ENCODE results near the gene RAB3B.
"Not testable (repeated sequence)": the region's sequence is repeated elsewhere in the genome, so short reads cannot be mapped to it uniquely, and the experiment has no call there.

The RAB3B gene

DNA sequence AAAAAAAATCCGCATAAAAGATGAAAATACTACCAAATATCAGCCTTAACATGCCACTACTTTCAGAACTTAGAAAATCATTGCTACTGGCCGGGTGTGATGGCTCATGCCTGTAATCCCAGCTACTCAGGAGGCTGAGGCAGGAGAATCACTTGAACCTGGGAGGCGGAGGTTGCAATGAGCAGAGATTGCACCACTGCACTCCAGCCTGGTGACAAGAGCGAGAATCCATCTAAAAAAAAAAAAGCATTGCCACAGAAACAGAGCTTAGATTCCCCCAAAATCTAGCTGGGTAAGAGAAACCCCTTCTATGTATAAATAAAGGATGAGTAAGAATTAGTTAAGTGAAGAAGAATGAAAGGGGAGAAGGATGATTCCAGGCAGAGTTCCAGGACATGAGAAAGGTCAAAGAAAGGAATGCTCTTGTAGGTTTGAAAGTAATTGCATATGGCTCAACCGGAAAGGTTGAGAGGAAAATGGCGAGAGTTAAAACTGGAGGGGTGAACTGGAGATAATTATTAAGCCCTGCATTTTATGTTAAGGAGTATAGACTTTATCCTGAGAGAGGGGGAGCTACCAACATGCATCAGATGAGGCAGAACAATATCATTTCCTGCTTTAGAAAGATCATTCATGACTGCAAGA is 92.3 kb downstream of the RAB3B start:
- Histone ChIP-seq H3K4me3 (ENCODE audit: low read depth, low read length) (no peak overlapping the region), H3K27ac (ENCODE audit: low read depth, low read length) (no peak overlapping the region), H3K4me1 (ENCODE audit: control insufficient read depth, insufficient read depth, low read length) (0 out of 2 replicates have a peak, but pooled peaks cover 4% of the 10 kb centered on the region), H3K27me3 (ENCODE audit: control insufficient read depth, insufficient read depth, low read length) (no peaks in the 10 kb centered on the region), H3K9ac (ENCODE audit: low read depth, low read length) (no peak overlapping the region), H3K36me3 (ENCODE audit: control insufficient read depth, insufficient read depth, low read length) (no peaks in the 10 kb centered on the region), H3K9me3 (ENCODE audit: control insufficient read depth, insufficient read depth, low read length) (no peaks in the 10 kb centered on the region)

DNA sequence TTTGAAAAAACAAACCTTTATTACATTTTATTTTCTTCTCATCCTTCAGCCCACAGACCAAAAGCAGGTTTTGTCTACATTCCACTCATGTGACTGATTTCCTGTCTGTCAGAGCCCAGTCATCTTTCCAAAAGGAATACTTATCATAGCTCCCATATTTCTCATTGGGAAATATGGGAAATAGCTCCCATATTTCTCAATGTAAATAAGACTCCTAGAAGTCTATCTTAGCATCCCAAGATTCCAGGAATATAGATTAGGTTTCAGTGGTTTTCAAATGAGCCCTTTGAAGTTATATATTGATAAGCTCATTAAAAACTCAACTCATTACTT is 92.8 kb downstream of the RAB3B start:
- H3K4me3 ChIP-seq (ENCODE audit: low read depth, low read length), result no peak overlapping the region
- H3K4me1 ChIP-seq (ENCODE audit: control insufficient read depth, insufficient read depth, low read length), result 0 out of 2 replicates have a peak, but pooled peaks cover 4% of the 10 kb centered on the region
- no peak overlapping the region for H3K9ac ChIP-seq (ENCODE audit: low read depth, low read length)
- no peaks in the 10 kb centered on the region for H3K36me3 ChIP-seq (ENCODE audit: control insufficient read depth, insufficient read depth, low read length)
- H3K9me3 ChIP-seq (ENCODE audit: control insufficient read depth, insufficient read depth, low read length), result no peaks in the 10 kb centered on the region
- no peak overlapping the region for H3K27ac ChIP-seq (ENCODE audit: low read depth, low read length)
- no peaks in the 10 kb centered on the region for H3K27me3 ChIP-seq (ENCODE audit: control insufficient read depth, insufficient read depth, low read length)

DNA sequence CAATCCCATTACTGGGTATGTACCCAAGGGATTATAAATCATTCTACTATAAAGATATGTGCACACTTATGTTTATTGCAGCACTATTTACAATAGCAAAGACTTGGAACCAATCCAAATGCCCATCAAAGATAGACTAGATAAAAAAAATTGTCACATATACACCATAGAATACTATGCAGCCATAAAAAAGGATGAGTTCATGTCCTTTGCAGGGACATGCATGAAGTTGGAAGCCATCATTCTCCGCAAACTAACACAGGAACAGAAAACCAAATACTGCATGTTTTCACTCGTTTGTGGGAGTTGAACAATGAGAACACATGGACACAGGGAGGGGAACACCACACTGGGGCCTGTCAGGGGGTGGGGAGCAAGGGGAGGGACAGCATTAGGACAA is 95.8 kb downstream of the RAB3B start:
- H3K27me3 ChIP-seq (ENCODE audit: control insufficient read depth, insufficient read depth, low read length); H3K9me3 ChIP-seq (ENCODE audit: control insufficient read depth, insufficient read depth, low read length); H3K4me3 ChIP-seq (ENCODE audit: low read depth, low read length): not testable (repeated sequence)

DNA sequence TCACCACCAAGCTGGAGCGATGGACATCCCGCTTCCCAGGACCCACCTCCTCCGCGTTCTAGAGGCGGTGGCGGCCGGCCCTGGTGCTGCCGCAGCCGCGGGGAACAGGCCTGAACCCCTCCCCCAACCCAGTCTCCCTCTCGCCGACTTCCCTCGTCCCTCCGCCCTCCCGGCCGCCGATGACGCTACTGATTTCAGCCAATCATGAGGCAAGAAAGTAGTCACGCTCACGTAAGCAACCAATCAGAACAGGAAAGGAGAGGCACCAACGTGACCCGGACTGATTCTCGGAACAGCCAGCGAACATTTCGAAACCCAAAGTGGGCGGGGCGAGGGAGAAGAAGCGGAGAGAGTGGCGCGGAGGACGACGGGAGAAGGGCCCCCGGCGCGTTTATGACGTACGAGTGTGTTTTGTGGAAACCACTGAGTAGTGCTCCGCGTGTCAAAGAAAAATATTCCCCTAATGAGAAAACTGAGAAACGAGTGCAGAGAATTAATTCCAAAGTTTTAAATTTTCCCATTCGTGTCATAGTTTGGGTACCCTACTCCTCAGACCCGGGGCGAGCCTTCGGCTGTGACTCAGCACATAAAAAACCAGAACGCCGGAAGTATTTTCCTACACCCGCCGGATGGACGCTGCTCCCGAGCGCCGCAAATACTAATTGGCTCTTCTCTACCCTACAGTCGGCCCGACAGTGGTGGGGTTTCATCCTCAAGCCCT is 111.7 kb downstream of the RAB3B start, which contains the start of gene NRDC:
NRDC (minus strand) TSS at position 112 of the 721 bp plus-strand sequence. CDS start 112 bp downstream, outside the sequence.
- peaks cover 17% of the 10 kb centered on the region for H3K4me1 ChIP-seq (ENCODE audit: control insufficient read depth, insufficient read depth, low read length)
- H3K9me3 ChIP-seq (ENCODE audit: control insufficient read depth, insufficient read depth, low read length), result no peaks in the 10 kb centered on the region
- peak within 1 kb of the TSS; percentile 99 for H3K27ac ChIP-seq (ENCODE audit: low read depth, low read length)
- H3K9ac ChIP-seq (ENCODE audit: low read depth, low read length), result peak within 1 kb of the TSS; percentile 95
- H3K27me3 ChIP-seq (ENCODE audit: control insufficient read depth, insufficient read depth, low read length), result no peaks in the 10 kb centered on the region
- H3K4me3 ChIP-seq (ENCODE audit: low read depth, low read length), result peak within 1 kb of the TSS; percentile 99
- no peaks in the 10 kb centered on the region for H3K36me3 ChIP-seq (ENCODE audit: control insufficient read depth, insufficient read depth, low read length)

More for the DNA sequence above, 95.8 kb downstream of the RAB3B start:
- not testable (repeated sequence) for H3K9ac ChIP-seq (ENCODE audit: low read depth, low read length); H3K36me3 ChIP-seq (ENCODE audit: control insufficient read depth, insufficient read depth, low read length); H3K4me1 ChIP-seq (ENCODE audit: control insufficient read depth, insufficient read depth, low read length); H3K27ac ChIP-seq (ENCODE audit: low read depth, low read length)

DNA sequence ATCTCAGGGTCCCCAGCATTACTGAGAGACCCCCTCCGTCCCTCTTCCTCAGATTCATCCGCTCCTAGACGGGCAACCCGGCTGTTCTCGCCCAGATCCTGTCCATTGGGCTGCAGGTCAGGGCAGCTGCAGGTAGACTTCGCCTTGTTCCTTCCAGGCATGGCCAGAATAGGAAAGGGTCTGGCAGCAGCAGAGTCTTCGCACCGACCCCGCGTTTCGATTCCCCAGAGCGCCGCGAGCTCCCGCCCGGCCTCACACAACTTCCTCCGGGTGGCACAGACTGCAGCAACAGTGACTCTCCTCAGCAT is 112.2 kb downstream of the RAB3B start:
- peak overlapping the region; percentile 95 for H3K9ac ChIP-seq (ENCODE audit: low read depth, low read length)

DNA sequence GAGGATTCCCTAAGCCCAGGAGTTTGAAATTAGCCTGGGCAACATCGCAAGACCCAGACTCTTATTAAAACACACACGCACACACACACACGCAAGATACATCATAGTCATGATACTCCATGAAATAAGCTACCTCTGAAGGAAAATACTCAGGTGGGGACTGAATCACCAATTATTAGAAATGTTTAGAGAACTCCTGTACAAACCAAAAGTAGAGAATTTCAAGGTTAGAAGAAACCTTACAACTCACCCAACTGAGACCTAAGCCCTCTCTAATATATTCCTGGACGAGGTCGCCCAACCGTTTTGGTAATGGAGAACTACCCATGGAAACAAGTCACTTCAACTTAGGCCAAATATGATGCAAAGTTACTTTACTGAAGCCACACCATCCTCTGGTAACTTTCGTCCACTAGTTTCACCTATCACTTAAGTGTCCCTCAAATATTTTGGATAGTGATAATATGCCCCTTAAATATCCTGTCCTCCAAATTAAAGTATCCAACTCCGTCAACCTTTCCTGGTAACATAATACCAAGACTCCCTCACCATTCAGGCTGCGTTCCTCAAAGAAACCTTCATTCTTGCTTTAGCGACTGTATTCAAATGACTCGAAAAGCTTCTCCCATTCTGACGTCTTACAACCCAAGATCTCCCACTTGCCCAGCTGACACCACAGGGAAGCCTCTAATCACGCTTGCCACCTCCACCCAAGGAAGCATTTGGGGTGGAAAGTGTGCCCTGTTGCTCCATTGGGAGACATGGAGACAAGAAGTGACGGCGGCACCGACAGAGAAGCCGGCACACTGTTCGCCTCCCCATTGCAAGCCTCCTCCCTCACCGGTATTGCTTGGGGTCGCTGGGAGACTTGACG is 112.8 kb downstream of the RAB3B start:
- Histone ChIP-seq H3K9me3 (ENCODE audit: control insufficient read depth, insufficient read depth, low read length) (no peaks in the 10 kb centered on the region), H3K36me3 (ENCODE audit: control insufficient read depth, insufficient read depth, low read length) (0 out of 2 replicates have a peak, but pooled peaks cover 5% of the 10 kb centered on the region), H3K27ac (ENCODE audit: low read depth, low read length) (peak overlapping the region; percentile 99), H3K27me3 (ENCODE audit: control insufficient read depth, insufficient read depth, low read length) (no peaks in the 10 kb centered on the region), H3K4me1 (ENCODE audit: control insufficient read depth, insufficient read depth, low read length) (peaks cover 17% of the 10 kb centered on the region), H3K4me3 (ENCODE audit: low read depth, low read length) (peak overlapping the region; percentile 99), H3K9ac (ENCODE audit: low read depth, low read length) (peak overlapping the region; percentile 95)

More for the DNA sequence above, 112.2 kb downstream of the RAB3B start:
- no peaks in the 10 kb centered on the region for H3K27me3 ChIP-seq (ENCODE audit: control insufficient read depth, insufficient read depth, low read length)
- H3K4me1 ChIP-seq (ENCODE audit: control insufficient read depth, insufficient read depth, low read length), result peaks cover 17% of the 10 kb centered on the region
- peak overlapping the region; percentile 99 for H3K4me3 ChIP-seq (ENCODE audit: low read depth, low read length)
- H3K27ac ChIP-seq (ENCODE audit: low read depth, low read length), result peak overlapping the region; percentile 99
- H3K9me3 ChIP-seq (ENCODE audit: control insufficient read depth, insufficient read depth, low read length), result no peaks in the 10 kb centered on the region
- no peaks in the 10 kb centered on the region for H3K36me3 ChIP-seq (ENCODE audit: control insufficient read depth, insufficient read depth, low read length)

DNA sequence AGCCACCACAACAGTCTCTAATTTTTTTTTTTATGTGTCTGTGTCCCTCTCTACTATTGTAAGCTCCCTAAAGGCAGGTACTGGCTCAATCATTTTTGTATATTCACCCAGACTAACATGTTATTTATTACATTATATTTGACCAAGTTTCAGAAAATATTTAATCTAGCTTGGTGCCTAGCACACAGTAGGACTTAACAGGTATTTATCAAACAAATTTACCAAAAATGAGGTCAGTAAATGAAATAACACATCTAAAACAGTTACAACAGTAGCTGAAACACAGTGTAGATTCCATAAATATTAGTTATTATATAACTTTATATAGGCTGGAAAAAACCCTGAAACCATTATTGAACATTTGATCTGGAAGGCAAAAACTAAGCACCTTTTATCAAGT is 114.7 kb downstream of the RAB3B start:
- no peaks in the 10 kb centered on the region for H3K27me3 ChIP-seq (ENCODE audit: control insufficient read depth, insufficient read depth, low read length)
- H3K4me3 ChIP-seq (ENCODE audit: low read depth, low read length), result no peak overlapping the region; the same call in 1 of the 2 replicates
- no peak overlapping the region for H3K9ac ChIP-seq (ENCODE audit: low read depth, low read length)
- no peak overlapping the region for H3K27ac ChIP-seq (ENCODE audit: low read depth, low read length)
- 0 out of 2 replicates have a peak, but pooled peaks cover 5% of the 10 kb centered on the region for H3K36me3 ChIP-seq (ENCODE audit: control insufficient read depth, insufficient read depth, low read length)
- peaks cover 17% of the 10 kb centered on the region for H3K4me1 ChIP-seq (ENCODE audit: control insufficient read depth, insufficient read depth, low read length)
- H3K9me3 ChIP-seq (ENCODE audit: control insufficient read depth, insufficient read depth, low read length), result no peaks in the 10 kb centered on the region

DNA sequence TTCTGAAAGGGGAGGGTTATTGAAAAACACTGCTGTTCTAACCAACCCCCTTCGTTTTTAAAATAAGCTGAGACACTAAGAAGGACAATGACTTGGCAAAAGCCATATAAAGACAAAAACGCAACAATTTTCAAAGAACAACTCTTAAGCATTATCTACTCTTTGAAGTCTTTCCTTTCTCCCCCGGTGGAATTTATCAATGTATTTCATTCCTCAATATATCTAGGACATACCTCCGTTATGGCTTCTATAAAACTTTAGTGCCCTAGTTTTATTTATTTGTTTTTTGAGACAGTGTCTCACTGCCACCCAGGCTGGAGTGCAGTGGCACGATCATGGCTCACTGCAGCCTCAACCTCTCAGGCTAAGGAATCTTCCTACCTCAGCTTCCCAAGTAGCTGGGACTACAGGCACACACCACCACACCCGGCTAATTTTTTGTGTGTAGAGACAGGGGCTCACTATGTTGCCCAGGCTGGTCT is 115.2 kb downstream of the RAB3B start:
- H3K36me3 ChIP-seq (ENCODE audit: control insufficient read depth, insufficient read depth, low read length), result 0 out of 2 replicates have a peak, but pooled peaks cover 5% of the 10 kb centered on the region
- H3K27me3 ChIP-seq (ENCODE audit: control insufficient read depth, insufficient read depth, low read length), result no peaks in the 10 kb centered on the region
- peak overlapping the region; percentile 14 for H3K4me3 ChIP-seq (ENCODE audit: low read depth, low read length)
- H3K9ac ChIP-seq (ENCODE audit: low read depth, low read length), result no peak overlapping the region
- H3K4me1 ChIP-seq (ENCODE audit: control insufficient read depth, insufficient read depth, low read length), result peaks cover 17% of the 10 kb centered on the region
- H3K27ac ChIP-seq (ENCODE audit: low read depth, low read length), result no peak overlapping the region
- H3K9me3 ChIP-seq (ENCODE audit: control insufficient read depth, insufficient read depth, low read length), result no peaks in the 10 kb centered on the region

DNA sequence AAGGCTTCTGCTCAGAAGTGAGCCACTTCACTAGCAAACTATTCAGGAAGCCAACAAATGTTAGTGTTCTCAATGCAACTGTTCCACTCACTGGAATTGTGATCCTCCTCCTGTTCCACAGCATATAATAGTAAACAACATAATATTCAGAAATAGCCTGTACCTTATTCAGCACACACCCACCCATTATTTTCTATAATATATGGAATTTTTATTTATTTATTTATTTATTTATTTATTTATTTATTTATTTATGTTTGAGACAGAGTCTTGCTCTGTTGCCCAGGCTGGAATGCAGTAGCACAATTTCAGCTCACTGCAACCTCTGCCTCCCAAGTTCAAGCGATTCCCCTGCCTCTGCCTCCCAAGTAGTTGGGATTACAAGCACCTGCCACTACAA is 117.2 kb downstream of the RAB3B start:
- not testable (repeated sequence) for H3K9me3 ChIP-seq (ENCODE audit: control insufficient read depth, insufficient read depth, low read length); H3K27me3 ChIP-seq (ENCODE audit: control insufficient read depth, insufficient read depth, low read length); H3K4me3 ChIP-seq (ENCODE audit: low read depth, low read length); H3K9ac ChIP-seq (ENCODE audit: low read depth, low read length); H3K36me3 ChIP-seq (ENCODE audit: control insufficient read depth, insufficient read depth, low read length); H3K27ac ChIP-seq (ENCODE audit: low read depth, low read length)
- peaks cover 17% of the 10 kb centered on the region for H3K4me1 ChIP-seq (ENCODE audit: control insufficient read depth, insufficient read depth, low read length)

DNA sequence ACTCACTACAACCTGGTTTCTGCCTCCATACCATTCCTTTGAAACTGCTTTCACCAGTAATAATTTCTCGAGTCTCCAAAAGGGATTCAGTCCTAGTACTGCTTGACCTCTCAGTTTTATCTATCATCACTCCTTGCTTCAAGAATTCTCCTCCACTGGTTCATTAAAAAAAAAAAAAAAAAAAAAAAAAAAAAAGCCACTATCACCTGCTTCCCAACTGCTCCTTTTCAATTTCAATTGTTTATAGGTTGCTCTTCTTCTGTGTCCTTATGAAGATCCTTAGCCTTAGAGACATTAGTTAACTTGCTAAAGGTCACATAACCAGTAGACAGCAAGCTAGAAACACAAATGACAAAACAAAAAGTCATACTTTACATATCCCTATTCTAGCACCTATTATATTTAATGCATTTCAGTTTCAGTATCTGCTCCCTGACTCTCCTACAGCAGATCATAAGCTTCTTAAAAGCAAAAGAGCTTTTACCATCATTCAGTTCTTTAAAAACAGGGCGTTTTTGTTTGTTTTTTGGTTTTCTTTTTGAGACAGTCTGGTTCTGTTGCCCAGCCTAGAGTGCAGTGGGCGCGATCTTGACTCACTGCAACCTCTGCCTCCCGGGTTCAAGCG is 119.0 kb downstream of the RAB3B start:
- H3K9ac ChIP-seq (ENCODE audit: low read depth, low read length), result no peak overlapping the region
- no peaks in the 10 kb centered on the region for H3K27me3 ChIP-seq (ENCODE audit: control insufficient read depth, insufficient read depth, low read length)
- H3K27ac ChIP-seq (ENCODE audit: low read depth, low read length), result no peak overlapping the region
- H3K36me3 ChIP-seq (ENCODE audit: control insufficient read depth, insufficient read depth, low read length), result 0 out of 2 replicates have a peak, but pooled peaks cover 5% of the 10 kb centered on the region
- H3K4me3 ChIP-seq (ENCODE audit: low read depth, low read length), result no peak overlapping the region
- no peaks in the 10 kb centered on the region for H3K9me3 ChIP-seq (ENCODE audit: control insufficient read depth, insufficient read depth, low read length)
- H3K4me1 ChIP-seq (ENCODE audit: control insufficient read depth, insufficient read depth, low read length), result peaks cover 13% of the 10 kb centered on the region
